ENCODE data around the gene CIBAR2.

The CIBAR2 gene

DNA sequence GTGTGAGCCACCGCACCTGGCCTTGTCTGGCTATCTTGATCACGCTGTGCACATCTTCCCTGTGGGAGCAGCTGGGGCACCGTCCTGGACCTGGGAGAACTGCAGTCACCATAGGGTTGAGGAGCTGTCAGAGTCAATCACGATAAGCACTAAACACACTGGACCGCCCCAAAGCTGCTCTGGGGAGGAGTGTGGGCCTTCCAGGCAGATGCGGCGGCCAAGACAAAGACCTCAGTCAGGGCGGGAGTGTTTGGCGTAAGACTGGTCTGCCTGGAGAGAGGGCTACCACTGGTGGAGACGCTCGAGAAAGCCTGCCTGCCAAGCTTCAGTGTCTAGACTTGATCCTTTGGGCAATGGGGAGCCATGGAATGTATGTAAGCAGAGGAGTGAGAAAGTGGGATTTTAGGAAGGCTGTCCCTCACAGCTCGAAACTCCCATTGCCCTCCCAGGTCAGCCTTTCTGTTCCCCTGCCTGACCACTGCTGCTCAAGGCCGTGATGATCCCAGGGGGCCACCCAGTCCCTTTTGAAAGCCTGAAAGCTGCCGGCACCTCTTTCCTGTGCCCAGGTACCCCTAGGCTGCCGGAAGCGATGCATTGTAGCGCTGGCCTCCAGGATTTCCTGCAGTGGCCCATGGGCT is 29.3 kb upstream of the CIBAR2 start:
- no peaks in the 10 kb centered on the region for H3K4me1 ChIP-seq (ENCODE audit: control insufficient read depth, insufficient read depth, low read length)
- H3K9ac ChIP-seq (ENCODE audit: low read depth, low read length) = no peak overlapping the region
- no peaks in the 10 kb centered on the region for H3K9me3 ChIP-seq (ENCODE audit: control insufficient read depth, insufficient read depth, low read length)

DNA sequence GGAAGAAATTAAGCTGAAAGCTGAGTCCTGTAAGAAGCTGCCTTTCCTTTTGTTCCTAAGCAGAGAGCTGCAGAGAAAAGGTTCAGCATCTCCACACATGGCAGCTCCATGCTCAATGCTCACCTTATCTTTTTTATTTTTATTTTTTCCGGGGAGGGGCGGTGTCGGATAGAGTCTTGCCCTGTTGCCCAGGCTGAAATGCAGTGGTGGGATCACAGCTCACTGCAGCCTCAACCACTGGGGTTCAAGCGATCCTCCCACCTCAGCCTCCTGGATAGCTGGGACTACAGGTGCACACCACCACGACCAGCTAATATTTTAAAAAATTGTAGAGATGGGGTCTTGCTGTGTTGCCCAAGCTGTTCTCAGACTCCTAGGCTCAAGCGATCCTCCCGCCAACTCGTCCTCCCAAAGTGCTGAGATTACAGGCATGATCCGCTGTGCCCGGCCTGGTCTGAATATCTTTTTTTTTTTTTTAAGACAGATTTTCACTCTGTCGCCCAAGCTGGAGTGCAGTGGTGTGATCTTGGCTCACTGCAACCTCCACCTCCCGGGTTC is 28.3 kb upstream of the CIBAR2 start:
- Histone ChIP-seq H3K9ac (ENCODE audit: low read depth, low read length) (no peak overlapping the region), H3K9me3 (ENCODE audit: control insufficient read depth, insufficient read depth, low read length) (no peaks in the 10 kb centered on the region), H3K4me3 (ENCODE audit: low read depth, low read length) (no peak overlapping the region), H3K27me3 (ENCODE audit: control insufficient read depth, insufficient read depth, low read length) (no peaks in the 10 kb centered on the region), H3K4me1 (ENCODE audit: control insufficient read depth, insufficient read depth, low read length) (no peaks in the 10 kb centered on the region), H3K36me3 (ENCODE audit: control insufficient read depth, insufficient read depth, low read length) (no peaks in the 10 kb centered on the region)

More for the DNA sequence above, 29.3 kb upstream of the CIBAR2 start:
- Histone ChIP-seq H3K4me3 (ENCODE audit: low read depth, low read length) (no peak overlapping the region), H3K27me3 (ENCODE audit: control insufficient read depth, insufficient read depth, low read length) (no peaks in the 10 kb centered on the region), H3K36me3 (ENCODE audit: control insufficient read depth, insufficient read depth, low read length) (no peaks in the 10 kb centered on the region)

DNA sequence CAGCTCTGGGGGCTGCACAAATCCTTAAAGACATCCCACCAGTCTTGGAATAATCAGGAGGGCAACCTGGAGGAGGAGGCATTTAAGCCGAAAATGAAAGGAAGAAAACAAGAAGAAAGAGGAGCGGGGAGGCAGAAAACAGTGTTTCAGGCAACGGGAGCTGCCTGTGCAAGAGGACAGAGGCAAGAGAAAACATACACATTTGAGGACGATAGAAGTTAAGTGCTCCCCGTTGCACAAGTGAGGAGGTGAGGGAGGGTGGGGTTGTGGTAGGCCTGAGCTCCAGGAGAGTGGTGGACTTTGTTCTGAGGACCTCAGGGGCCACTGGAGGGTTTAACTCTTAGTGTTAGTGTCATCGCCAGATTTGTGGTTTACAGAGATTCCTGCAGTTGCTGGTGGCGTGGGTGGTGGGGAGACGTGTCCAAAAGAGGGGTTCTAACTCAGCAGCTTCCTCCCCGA is 27.6 kb upstream of the CIBAR2 start:
- Histone ChIP-seq H3K4me1 (ENCODE audit: control insufficient read depth, insufficient read depth, low read length) (no peaks in the 10 kb centered on the region), H3K36me3 (ENCODE audit: control insufficient read depth, insufficient read depth, low read length) (no peaks in the 10 kb centered on the region), H3K4me3 (ENCODE audit: low read depth, low read length) (no peak overlapping the region), H3K9ac (ENCODE audit: low read depth, low read length) (no peak overlapping the region), H3K27me3 (ENCODE audit: control insufficient read depth, insufficient read depth, low read length) (no peaks in the 10 kb centered on the region), H3K9me3 (ENCODE audit: control insufficient read depth, insufficient read depth, low read length) (no peaks in the 10 kb centered on the region)

DNA sequence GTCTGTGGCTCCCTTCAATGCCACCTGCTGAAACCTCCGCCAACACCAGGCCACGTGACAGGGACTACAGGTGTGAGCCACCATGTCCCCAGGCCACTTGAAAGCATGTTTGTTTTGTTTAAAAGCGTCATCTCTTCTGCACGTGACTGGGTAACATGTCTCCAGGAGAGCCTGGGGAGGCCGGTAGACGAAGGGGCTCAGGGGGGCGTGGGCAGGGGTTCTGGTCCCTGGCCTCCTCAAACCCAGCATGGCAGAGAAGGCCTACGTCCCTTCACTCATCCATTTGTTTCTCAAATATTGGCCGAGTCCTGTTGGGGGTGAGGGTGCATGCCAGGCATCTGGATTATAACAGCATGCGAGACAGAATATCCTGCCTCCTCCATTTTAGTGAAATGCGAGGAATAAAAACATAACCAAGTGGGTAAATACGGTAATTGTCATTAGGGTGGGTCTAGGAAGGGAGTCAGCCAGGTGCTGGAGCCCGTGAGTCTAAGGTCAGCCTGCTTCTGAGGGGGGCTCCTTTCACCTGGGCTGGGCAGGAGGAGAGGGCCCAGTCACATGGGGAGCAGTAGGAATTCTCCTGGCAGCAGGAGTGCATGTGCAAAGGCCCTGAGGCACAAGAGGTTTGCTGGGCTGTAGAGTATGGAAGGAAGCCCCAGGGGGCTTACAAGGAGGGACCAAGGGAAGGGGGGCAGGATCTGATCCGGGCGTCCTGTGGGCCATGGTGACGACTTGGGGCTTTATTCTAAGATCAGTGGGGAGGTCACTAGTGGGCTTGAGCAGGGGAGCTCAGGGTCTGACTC is 26.8 kb upstream of the CIBAR2 start:
- H3K4me1 ChIP-seq (ENCODE audit: control insufficient read depth, insufficient read depth, low read length) = no peaks in the 10 kb centered on the region
- H3K9me3 ChIP-seq (ENCODE audit: control insufficient read depth, insufficient read depth, low read length) = no peaks in the 10 kb centered on the region

DNA sequence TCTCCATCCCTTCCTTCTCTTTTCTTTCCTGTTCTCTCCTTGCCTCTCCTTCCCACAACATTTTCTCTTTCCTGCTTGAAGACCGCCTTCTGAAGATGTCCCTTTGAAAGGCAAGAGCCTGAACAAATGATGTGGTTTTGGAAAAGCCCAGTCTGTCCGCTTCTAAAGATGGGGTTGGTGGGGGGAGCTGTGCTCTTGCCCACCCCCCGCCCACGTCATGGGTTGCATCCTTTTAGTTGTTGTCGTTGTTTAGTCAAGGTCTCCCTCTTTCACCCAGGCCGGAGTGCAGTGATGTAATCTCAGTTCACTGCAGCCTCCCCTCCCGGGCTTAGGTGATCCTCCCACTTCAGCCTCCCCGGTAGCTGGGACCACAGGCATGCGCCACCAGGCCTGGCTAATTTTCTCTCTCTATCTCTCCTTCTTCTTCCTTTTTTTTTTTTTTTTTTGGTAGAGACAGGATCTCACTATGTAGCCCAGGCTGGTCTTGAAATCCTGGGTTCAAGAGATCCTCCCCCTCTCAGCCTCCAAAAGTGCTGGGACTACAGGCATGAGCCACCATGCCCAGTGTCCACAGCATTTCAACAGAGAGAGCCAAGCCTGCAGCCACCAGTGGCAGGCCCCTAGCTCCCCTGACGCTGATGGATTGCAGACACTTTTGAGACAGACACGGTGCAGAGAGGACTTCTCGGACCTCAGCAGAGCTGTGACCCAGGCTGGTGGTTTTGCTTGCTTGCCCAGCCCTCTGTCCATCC is 26.0 kb upstream of the CIBAR2 start:
- Histone ChIP-seq H3K27me3 (ENCODE audit: control insufficient read depth, insufficient read depth, low read length) (no peaks in the 10 kb centered on the region), H3K4me3 (ENCODE audit: low read depth, low read length) (no peak overlapping the region), H3K4me1 (ENCODE audit: control insufficient read depth, insufficient read depth, low read length) (no peaks in the 10 kb centered on the region), H3K9ac (ENCODE audit: low read depth, low read length) (no peak overlapping the region), H3K9me3 (ENCODE audit: control insufficient read depth, insufficient read depth, low read length) (no peaks in the 10 kb centered on the region), H3K36me3 (ENCODE audit: control insufficient read depth, insufficient read depth, low read length) (no peaks in the 10 kb centered on the region)

More for the DNA sequence above, 26.8 kb upstream of the CIBAR2 start:
- Histone ChIP-seq H3K36me3 (ENCODE audit: control insufficient read depth, insufficient read depth, low read length) (no peaks in the 10 kb centered on the region), H3K9ac (ENCODE audit: low read depth, low read length) (no peak overlapping the region), H3K27me3 (ENCODE audit: control insufficient read depth, insufficient read depth, low read length) (no peaks in the 10 kb centered on the region), H3K4me3 (ENCODE audit: low read depth, low read length) (no peak overlapping the region)

DNA sequence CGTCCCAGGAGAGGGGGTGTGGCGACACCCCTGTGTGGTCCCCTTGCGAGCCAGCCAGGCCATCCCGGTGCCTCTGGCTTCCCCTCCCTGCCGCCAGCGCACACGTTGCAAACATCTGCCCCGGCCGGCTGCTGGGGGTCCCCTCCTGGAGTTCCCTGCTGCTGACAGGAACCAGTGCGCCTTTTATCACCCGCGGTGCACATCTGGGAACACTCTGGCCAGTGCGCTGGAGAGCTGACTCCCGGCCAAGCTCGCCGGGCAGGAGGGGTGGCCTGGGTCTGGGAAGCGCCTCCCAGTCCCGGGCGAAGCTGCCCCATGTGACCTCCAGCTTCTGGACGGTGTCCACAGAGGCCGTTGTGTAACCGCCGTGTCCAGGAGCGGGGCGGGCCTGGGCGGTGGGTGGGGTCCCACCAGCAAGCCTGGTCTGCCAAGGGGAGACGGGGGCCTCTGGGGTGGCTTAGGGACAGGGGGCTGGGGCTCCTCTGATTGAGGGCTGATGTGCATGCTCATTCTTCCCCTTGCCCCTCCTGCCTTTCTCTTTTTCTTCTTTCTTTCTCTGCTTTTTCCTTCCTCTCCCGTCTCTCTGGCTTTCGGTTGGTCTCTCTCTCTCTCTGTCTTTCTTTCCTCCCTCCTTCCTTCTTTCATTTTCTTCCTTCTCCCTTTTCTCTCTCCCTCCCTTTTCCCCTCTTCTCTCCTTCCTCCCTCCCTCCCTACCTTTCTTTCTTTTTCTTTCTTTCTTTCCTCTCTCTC is 25.2 kb upstream of the CIBAR2 start:
- no peak overlapping the region for H3K4me3 ChIP-seq (ENCODE audit: low read depth, low read length)
- H3K27me3 ChIP-seq (ENCODE audit: control insufficient read depth, insufficient read depth, low read length) = no peaks in the 10 kb centered on the region
- H3K36me3 ChIP-seq (ENCODE audit: control insufficient read depth, insufficient read depth, low read length) = no peaks in the 10 kb centered on the region
- no peaks in the 10 kb centered on the region for H3K9me3 ChIP-seq (ENCODE audit: control insufficient read depth, insufficient read depth, low read length)
- H3K9ac ChIP-seq (ENCODE audit: low read depth, low read length) = no peak overlapping the region
- no peaks in the 10 kb centered on the region for H3K4me1 ChIP-seq (ENCODE audit: control insufficient read depth, insufficient read depth, low read length)

DNA sequence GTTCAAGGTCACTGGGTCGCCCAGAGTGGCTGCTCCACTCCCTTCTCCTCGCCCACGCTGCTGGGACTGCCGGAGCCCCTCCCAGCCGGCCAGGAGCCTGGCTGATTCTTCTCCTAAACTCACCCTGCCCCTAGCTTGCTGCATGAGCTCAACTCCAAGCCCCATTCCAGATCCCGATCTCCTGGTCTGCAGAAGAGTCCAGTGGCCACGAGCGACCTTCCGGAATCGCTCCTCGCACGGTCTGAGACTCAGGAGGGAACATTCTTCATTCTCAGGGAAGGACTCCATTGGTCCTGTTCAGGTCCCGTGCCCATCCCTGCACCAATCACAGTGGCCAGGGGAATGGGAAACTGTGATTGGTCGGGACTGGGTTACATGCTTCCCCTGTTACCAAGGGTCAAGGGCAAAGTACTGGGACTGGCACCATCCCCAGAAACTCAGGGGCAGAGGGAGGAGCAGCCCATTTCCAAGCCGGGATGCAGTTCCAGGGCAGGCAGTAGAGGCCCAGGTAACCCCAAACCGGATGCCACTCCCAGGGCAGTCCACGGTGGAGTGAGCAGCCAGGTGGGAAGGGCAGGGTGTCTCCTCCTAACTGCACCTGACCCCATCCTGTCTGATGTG is 24.5 kb upstream of the CIBAR2 start:
- no peaks in the 10 kb centered on the region for H3K27me3 ChIP-seq (ENCODE audit: control insufficient read depth, insufficient read depth, low read length)
- no peaks in the 10 kb centered on the region for H3K4me1 ChIP-seq (ENCODE audit: control insufficient read depth, insufficient read depth, low read length)
- H3K36me3 ChIP-seq (ENCODE audit: control insufficient read depth, insufficient read depth, low read length) = no peaks in the 10 kb centered on the region
- H3K4me3 ChIP-seq (ENCODE audit: low read depth, low read length) = no peak overlapping the region
- H3K9ac ChIP-seq (ENCODE audit: low read depth, low read length) = no peak overlapping the region
- H3K9me3 ChIP-seq (ENCODE audit: control insufficient read depth, insufficient read depth, low read length) = no peaks in the 10 kb centered on the region

DNA sequence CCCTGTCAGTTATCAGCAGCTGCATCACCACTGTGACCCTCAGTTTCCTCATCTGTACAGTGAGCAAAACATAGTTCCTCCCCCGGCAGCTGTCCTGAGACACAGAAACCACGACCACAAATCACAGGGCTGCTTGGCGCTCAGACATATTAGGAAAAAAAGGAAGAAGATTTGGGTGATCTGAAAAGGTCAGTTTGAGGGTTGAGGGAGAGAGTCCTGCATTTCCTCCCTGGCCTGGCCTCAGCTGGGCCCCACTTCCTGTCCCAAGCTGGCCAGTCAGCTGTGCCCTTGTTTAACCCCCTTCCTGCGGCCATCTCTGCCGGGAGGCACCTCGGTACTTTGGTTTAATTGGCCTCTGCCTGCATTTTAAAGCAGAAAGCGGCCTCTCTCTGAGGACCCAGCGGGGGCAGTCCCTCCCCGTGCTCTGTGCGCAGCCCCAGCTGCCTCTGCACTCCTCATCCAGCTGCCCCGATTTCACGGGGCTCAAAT is 24.0 kb upstream of the CIBAR2 start:
- H3K4me1 ChIP-seq (ENCODE audit: control insufficient read depth, insufficient read depth, low read length) = no peaks in the 10 kb centered on the region

DNA sequence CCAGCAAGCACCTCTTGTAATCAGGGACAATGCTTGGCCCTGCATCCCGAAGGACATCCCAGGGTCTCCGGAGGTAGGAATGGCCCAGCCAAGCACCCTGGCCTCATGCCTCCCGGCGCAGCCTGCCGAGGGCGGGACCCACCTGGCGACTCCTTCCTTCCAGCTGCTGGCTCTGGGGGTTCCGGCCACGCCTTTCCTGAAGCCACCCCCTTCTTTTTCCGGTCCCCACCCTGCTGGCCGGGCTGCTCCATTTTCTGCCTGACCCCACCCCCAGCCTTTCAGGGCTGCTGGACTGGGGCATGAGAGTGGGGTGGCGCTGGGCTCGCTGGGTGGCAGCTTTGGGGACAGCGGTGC is 22.5 kb upstream of the CIBAR2 start:
- Histone ChIP-seq H3K4me1 (ENCODE audit: control insufficient read depth, insufficient read depth, low read length) (no peaks in the 10 kb centered on the region), H3K4me3 (ENCODE audit: low read depth, low read length) (no peak overlapping the region), H3K9me3 (ENCODE audit: control insufficient read depth, insufficient read depth, low read length) (no peaks in the 10 kb centered on the region), H3K27me3 (ENCODE audit: control insufficient read depth, insufficient read depth, low read length) (no peaks in the 10 kb centered on the region), H3K9ac (ENCODE audit: low read depth, low read length) (no peak overlapping the region), H3K36me3 (ENCODE audit: control insufficient read depth, insufficient read depth, low read length) (no peaks in the 10 kb centered on the region)

More for the DNA sequence above, 24.0 kb upstream of the CIBAR2 start:
- Histone ChIP-seq H3K36me3 (ENCODE audit: control insufficient read depth, insufficient read depth, low read length) (no peaks in the 10 kb centered on the region), H3K9ac (ENCODE audit: low read depth, low read length) (no peak overlapping the region), H3K9me3 (ENCODE audit: control insufficient read depth, insufficient read depth, low read length) (no peaks in the 10 kb centered on the region), H3K4me3 (ENCODE audit: low read depth, low read length) (no peak overlapping the region), H3K27me3 (ENCODE audit: control insufficient read depth, insufficient read depth, low read length) (no peaks in the 10 kb centered on the region)

DNA sequence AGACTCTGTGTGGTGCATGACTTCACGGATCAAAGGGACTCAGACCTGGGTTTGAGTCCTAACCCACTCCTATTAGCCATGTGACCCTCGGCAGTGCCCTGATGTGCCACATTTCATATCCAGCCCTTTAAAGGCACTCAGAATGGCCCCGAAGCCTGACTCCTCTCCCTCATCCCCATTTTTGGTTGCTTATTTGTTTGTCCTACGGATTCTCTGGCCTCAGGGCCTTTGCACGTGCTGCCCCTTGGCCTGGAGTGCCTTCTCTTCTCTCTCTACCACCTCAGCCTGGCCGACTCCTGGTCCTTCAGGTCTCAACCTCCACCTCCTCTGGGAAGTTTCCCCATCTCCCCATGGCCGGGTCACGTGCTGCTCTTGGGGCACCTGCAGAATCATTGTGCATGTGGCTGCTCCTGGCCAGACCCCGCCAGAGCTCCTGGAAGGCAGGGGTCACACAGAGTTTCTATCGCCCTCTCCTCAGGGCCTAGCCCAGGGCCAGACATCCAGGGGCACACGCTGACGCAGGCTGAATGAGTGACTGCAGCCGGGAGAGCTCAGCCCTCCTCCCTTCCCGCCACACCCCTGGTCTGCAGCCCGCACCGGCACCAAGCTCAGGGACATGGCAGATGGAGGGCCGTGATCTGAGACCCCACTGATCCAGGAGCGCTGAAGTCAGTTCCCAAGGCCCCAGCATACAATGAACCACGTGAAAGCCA is 22.0 kb upstream of the CIBAR2 start:
- H3K27me3 ChIP-seq (ENCODE audit: control insufficient read depth, insufficient read depth, low read length) = no peaks in the 10 kb centered on the region
- no peak overlapping the region for H3K9ac ChIP-seq (ENCODE audit: low read depth, low read length)
- H3K9me3 ChIP-seq (ENCODE audit: control insufficient read depth, insufficient read depth, low read length) = no peaks in the 10 kb centered on the region
- H3K36me3 ChIP-seq (ENCODE audit: control insufficient read depth, insufficient read depth, low read length) = no peaks in the 10 kb centered on the region
- no peaks in the 10 kb centered on the region for H3K4me1 ChIP-seq (ENCODE audit: control insufficient read depth, insufficient read depth, low read length)
- H3K4me3 ChIP-seq (ENCODE audit: low read depth, low read length) = no peak overlapping the region
